ENCODE results near the gene CPM.
A peak's percentile ranks its signal among the peaks of the same experiment; 100 is the strongest.

CPM gene

GRCh38 chr12:68903511-68903910 is 29.5 kb downstream of the CPM start:
- no peak for DNase-seq

- peak; percentile 14 for DNase-seq
Measured at GRCh38 chr12:68901551-68901950, 31.4 kb downstream of the CPM start.

GRCh38 chr12:68901145-68901544 is 31.8 kb downstream of the CPM start:
- peak; percentile 10 for DNase-seq

- DNase-seq: peak; percentile 7
Measured at GRCh38 chr12:68900241-68900640, 32.7 kb downstream of the CPM start.

- DNase-seq: peak; percentile 21
Measured at GRCh38 chr12:68899251-68899771, 33.7 kb downstream of the CPM start.

- DNase-seq: peak; percentile 12
Measured at GRCh38 chr12:68896881-68897540, 36.0 kb downstream of the CPM start.

- DNase-seq: peak; percentile 35
Measured at GRCh38 chr12:68894276-68894855, 38.6 kb downstream of the CPM start.

GRCh38 chr12:68893741-68894140 is 39.2 kb downstream of the CPM start:
- no peak for DNase-seq

- no peak for DNase-seq
Measured at GRCh38 chr12:68893201-68893600, 39.8 kb downstream of the CPM start.

- DNase-seq: no peak
Measured at GRCh38 chr12:68891141-68891540, 41.8 kb downstream of the CPM start.

- DNase-seq: no peak
Measured at GRCh38 chr12:68890701-68891113, 42.3 kb downstream of the CPM start.

GRCh38 chr12:68888243-68888642 is 44.7 kb downstream of the CPM start:
- no peak for DNase-seq

- DNase-seq: no peak
Measured at GRCh38 chr12:68887641-68888040, 45.3 kb downstream of the CPM start.

- DNase-seq: no peak
Measured at GRCh38 chr12:68886636-68887572, 46.1 kb downstream of the CPM start.

GRCh38 chr12:68885381-68885780 is 47.6 kb downstream of the CPM start:
- no peak for DNase-seq

- DNase-seq: no peak
Measured at GRCh38 chr12:68884251-68884650, 48.7 kb downstream of the CPM start.

- no peak for DNase-seq
Measured at GRCh38 chr12:68883151-68883550, 49.8 kb downstream of the CPM start.

- no peak for DNase-seq
Measured at GRCh38 chr12:68882251-68882964, 50.6 kb downstream of the CPM start.

- DNase-seq: no peak
Measured at GRCh38 chr12:68880660-68881325, 52.2 kb downstream of the CPM start.

- no peak for DNase-seq
Measured at GRCh38 chr12:68878846-68879245, 54.1 kb downstream of the CPM start.

GRCh38 chr12:68878283-68878682 is 54.7 kb downstream of the CPM start:
- no peak for DNase-seq

- no peak for DNase-seq
Measured at GRCh38 chr12:68877583-68877982, 55.4 kb downstream of the CPM start.

All from islet precursor cell (in vitro differentiated cells).